Omental fat pad (tissue), 4 donors: ENCODE measurements around the gene BPGM. TPM values are rescaled to one million over a fixed set of nuclear protein-coding genes. Genes with fewer than 3 reads are reported as not detected.
"Not testable (repeated sequence)": the region's sequence is repeated elsewhere in the genome, so short reads cannot be mapped to it uniquely, and the experiment has no call there.

Experiments
- ATAC-seq: fragments of 150-250 bp; one replicate; pipeline ENCODE4 v1.9.1; 2016; ENCODE audit warnings: mild to moderate bottlenecking, moderate library complexity; ENCODE audit not compliant: low FRiP score
- DNase-seq: peaks from one replicate; pipeline ENCODE4 v3.0.0-alpha.2; 2019; ENCODE audit warnings: low spot score
- CTCF ChIP-seq, 3 donors: fragments of 450-650 bp; IDR thresholded peaks; one replicate each; pipeline ENCODE4 v1.5.1; 2016 to 2017; ENCODE audit warnings: antibody characterized with exemption in 3 of 3, mild to moderate bottlenecking in 3 of 3, moderate library complexity in 2 of 3
- total RNA-seq, 4 donors: library from RNA; depleted of rRNA; stranded (reverse); fragments of >200 nt; gene quantifications; one replicate each; pipeline ENCODE4 v1.1.0, GENCODE V29; 2016

BPGM gene
- total RNA-seq, 4 donors from 2014 or later: 6.6 to 20.0 (median 13.5) TPM

DNA sequence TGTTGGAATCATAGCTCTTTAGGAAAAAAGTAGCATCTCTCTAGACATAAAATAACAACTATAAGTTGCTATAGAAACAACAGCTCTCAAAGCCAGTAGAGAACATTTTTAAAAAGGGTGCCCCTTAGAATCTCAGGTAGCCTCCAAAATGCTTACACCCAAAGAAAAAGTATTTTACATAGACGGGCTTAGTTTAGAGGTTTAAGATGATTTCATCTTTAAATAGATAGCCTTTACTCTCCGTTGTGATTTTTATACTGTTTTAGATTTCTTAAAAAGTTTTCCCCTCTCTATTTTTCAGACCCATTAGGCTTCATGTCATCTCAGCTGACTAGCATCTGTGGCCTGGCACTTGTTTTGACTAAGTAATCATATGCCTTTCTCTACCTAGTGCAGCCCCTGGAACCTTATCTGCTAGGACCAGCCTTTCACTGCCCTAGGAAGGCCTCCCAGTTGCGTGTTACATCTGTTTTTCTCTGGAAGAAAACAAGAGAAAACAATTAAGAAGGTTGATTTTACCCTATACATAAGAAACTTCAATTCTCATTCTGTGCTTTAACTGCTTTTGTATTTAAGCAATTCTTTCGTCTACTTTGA lies 6.9 kb upstream of the BPGM start:
- ATAC-seq: no peak
- no peak for TF ChIP-seq CTCF (IDR thresholded peaks at IDR 0.05)
- no peak for DNase-seq

DNA sequence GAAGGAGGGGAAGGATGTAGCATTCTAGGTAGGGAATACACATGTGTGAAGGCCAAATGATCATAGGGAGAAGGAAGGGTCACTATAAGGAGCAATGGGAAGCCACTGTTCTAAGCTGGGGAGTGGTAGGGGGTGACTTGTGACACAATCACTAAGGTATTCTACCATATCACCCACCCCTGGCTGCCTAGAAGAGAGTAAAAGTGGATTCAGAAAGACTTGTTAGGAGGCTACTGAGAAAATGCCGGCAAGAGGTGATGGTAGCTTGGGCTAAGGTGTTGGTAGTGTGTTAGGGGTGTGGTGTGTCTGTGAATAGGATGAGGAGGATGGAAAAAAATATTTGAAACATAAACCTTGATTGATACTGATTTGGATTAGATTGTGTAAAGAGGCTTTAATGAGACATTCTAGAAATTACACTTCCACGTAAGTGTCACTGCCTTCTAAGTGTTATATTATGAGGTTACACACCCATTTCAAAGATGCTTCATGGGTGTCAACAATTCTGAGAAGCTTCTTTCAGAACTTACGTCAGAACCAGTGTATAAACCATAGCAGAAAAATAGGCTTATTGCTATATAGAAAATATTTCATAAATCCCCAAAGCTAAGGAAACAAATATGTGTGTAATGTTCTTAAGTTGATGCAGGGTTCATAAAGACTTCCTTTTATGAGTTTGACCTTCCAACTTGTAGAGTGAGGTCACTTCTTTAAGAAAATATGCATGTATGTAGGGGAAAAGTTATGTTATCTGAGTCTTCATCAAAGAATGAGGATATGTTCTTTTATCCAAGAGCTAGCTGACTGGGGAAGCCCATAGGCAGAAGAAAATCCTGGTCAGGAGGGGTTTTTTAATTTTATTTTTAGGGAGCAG lies 5.6 kb upstream of the BPGM start:
- DNase-seq: no peak
- no peak for TF ChIP-seq CTCF (IDR thresholded peaks at IDR 0.05)
- ATAC-seq: no peak

- not testable (repeated sequence) for ATAC-seq, DNase-seq
Measured at GRCh38 chr7:134641981-134642380, 4.7 kb upstream of the BPGM start.

- no peak for DNase-seq
- ATAC-seq: no peak
- no peak for TF ChIP-seq CTCF (IDR thresholded peaks at IDR 0.05)
Measured at GRCh38 chr7:134643131-134643530, 3.5 kb upstream of the BPGM start.

DNA sequence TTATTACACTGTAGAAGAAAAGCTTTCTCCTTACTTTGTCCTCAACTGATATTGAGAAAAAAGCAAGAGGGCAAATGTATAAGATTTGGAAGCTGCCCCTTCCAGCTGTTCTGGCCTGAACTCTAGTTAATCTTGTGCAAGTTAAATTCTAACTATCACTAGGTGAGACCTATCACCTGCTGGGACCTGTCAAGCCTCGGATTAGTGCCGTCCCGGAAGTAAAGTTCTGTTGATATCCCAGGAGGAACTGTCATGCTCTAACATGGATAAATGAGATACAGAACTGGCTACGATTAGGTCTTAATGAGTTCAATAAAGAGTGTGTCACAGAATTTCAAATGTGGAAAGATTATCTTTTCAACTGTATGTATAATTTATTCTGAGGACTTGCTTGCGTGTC lies 1.2 kb upstream of the BPGM start:
- DNase-seq: no peak
- TF ChIP-seq CTCF (IDR thresholded peaks at IDR 0.05): no peak
- no peak for ATAC-seq

- DNase-seq (no peak), ATAC-seq (no peak)
- TF ChIP-seq CTCF (IDR thresholded peaks at IDR 0.05): no peak
Measured at GRCh38 chr7:134645935-134646334, 718 bp upstream of the BPGM start.

DNA sequence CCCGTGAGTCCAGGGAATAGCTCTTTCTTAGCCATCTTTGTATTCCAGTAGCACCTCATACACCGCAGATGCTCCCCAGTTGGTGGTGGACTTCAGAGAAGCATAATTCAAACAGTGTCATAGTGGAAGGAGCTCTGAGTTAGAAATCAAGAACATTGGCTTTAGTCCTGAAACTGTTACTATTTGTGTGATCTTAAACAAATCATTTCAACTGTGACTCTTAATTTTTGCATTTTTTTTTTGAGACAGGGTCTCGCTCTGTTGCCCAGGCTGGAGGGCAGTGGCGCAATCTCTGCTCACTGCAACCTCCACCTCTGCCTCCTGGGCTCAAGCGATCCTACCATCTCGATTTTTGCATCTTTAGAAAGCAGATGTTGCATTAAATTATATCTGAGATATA lies 1.8 kb downstream of the BPGM start:
- ATAC-seq: no peak
- TF ChIP-seq CTCF (IDR thresholded peaks at IDR 0.05): no peak
- DNase-seq: no peak
